ENCODE results near the gene CACNB4. TPM values are rescaled to one million over a fixed set of nuclear protein-coding genes. Genes with fewer than 3 reads are reported as not detected.

The CACNB4 gene
- total and polyA plus RNA-seq, 2 of the 4 experiments (the other 2 are of a cell fraction): 0.12 to 0.36 TPM

GRCh38 chr2:152071092-152071491 lies 27.8 kb downstream of the CACNB4 start:
- Histone ChIP-seq H2BK15ac (ENCODE audit: low read depth, low read length) (no peak overlapping the region), H2AK5ac (ENCODE audit: low read depth, low read length) (no peak overlapping the region), H3K4me3 (ENCODE audit: insufficient read depth, low read depth, low read length) (no peak overlapping the region), H2BK20ac (ENCODE audit: low read depth, low read length) (no peak overlapping the region), H4K20me1 (ENCODE audit: insufficient read depth, low read length) (no peaks in the 10 kb centered on the region), H3K23ac (ENCODE audit: low read depth, low read length) (no peak overlapping the region), H4K8ac (ENCODE audit: low read depth in 2 of 2, low read length in 2 of 2) (no peak overlapping the region), H2BK120ac (ENCODE audit: low read depth, low read length) (no peak overlapping the region), H2AK9ac (replicated peaks; ENCODE audit: low read depth, low read length, poor library complexity) (no peak overlapping the region), H3K4me2 (ENCODE audit: low read depth, low read length) (no peak overlapping the region), H3K79me1 (ENCODE audit: low read depth in 1 of 2, low read length in 2 of 2) (no peaks in the 10 kb centered on the region), H3K27me3 (ENCODE audit: control insufficient read depth, insufficient read depth, low read length) (no peaks in the 10 kb centered on the region; the same call in none of the 2 replicates), H2AFZ (replicated peaks; ENCODE audit: low read length, poor library complexity) (no peak overlapping the region), H3K27ac (ENCODE audit: insufficient read depth, low read length) (no peak overlapping the region), H3K9ac (ENCODE audit: low read depth, low read length) (no peak overlapping the region), H3K9me3 (ENCODE audit: control insufficient read depth, insufficient read depth, low read length) (no peaks in the 10 kb centered on the region), H3K56ac (ENCODE audit: extremely low read depth, insufficient read depth, low read length) (no peak overlapping the region), H3K4me1 (ENCODE audit: control insufficient read depth, insufficient read depth, low read length) (no peaks in the 10 kb centered on the region), H3K9me1 (ENCODE audit: insufficient read depth, low read length) (peaks cover 3% of the 10 kb centered on the region; the same call in 1 of the 2 replicates), H3K4ac (ENCODE audit: low read depth, low read length) (no peak overlapping the region), H3K14ac (replicated peaks; ENCODE audit: low read depth, low read length) (no peak overlapping the region), H4K5ac (ENCODE audit: low read depth, low read length) (no peak overlapping the region), H3K36me3 (ENCODE audit: control insufficient read depth, insufficient read depth, low read length) (no peaks in the 10 kb centered on the region), H2BK5ac (ENCODE audit: low read depth, low read length, poor library complexity, severe bottlenecking) (no peak overlapping the region), H4K91ac (ENCODE audit: insufficient read depth, low read depth, low read length) (no peak overlapping the region), H3K18ac (ENCODE audit: low read depth, low read length) (no peak overlapping the region)
- intact Hi-C loops (cut with micrococcal nuclease): no loop called here
- in situ Hi-C loops (cut with MboI; ENCODE audit: low sequenced_read_pairs): no loop called here
- no CpG with 5 or more reads among the region's 1 CpG for WGBS, 2 experiments (ENCODE audit: extremely low coverage in 2 of 2, insufficient read length in 1 of 2)
- CTCF ChIA-PET: no interaction called here
- ATAC-seq (ENCODE audit: low read depth): no peak
- dilution Hi-C loops (cut with HindIII; ENCODE audit: low sequenced_read_pairs, unreplicated experiment): no loop called here
- POLR2A ChIA-PET (ENCODE audit: unreplicated experiment): no interaction called here
- no peak for TF ChIP-seq POLR2A (IDR thresholded peaks at IDR 0.05; ENCODE audit: low read depth, low read length)
- TF ChIP-seq SMC3 (IDR thresholded peaks at IDR 0.05; ENCODE audit: low read depth, low read length): no peak
- TF ChIP-seq RFX5 (IDR thresholded peaks at IDR 0.05; ENCODE audit: low read depth, low read length): no peak
- TF ChIP-seq CHD1 (IDR thresholded peaks at IDR 0.05; ENCODE audit: low read depth, low read length): no peak
- TF ChIP-seq FOS (IDR thresholded peaks at IDR 0.05; ENCODE audit: low read depth, low read length): no peak
- no peak for TF ChIP-seq ELK1 (IDR thresholded peaks at IDR 0.05; ENCODE audit: borderline replicate concordance, low read depth, low read length)
- no peak for TF ChIP-seq BHLHE40 (IDR thresholded peaks at IDR 0.05; ENCODE audit: low read depth, low read length)
- TF ChIP-seq MAFK (IDR thresholded peaks at IDR 0.05; ENCODE audit: low read depth, low read length): no peak
- no peak for TF ChIP-seq CTCF (conservative IDR thresholded peaks at IDR 0.05; ENCODE audit: low read depth, low read length)
- no peak for TF ChIP-seq RCOR1 (IDR thresholded peaks at IDR 0.05; ENCODE audit: insufficient replicate concordance, low read length)
- no peak for TF ChIP-seq NFE2L2 (IDR thresholded peaks at IDR 0.05; ENCODE audit: low read depth, low read length)
- no peak for TF ChIP-seq CEBPB (IDR thresholded peaks at IDR 0.05; ENCODE audit: low read depth, low read length)
- no TSS peak for BruUV-seq (replicated peaks)
- DNase-seq: no peak
